ENCODE results near the gene C11orf16.
"Not testable (repeated sequence)": the region's sequence is repeated elsewhere in the genome, so short reads cannot be mapped to it uniquely, and the experiment has no call there.

- TF ChIP-seq CTCF, POLR2A (IDR thresholded peaks at IDR 0.05): not testable (repeated sequence)
Measured at GRCh38 chr11:8891185-8891584, 41.6 kb downstream of the C11orf16 start.
